A549 (cell line): ENCODE measurements around the gene SACS. TPM values are rescaled to one million over a fixed set of nuclear protein-coding genes. Genes with fewer than 3 reads are reported as not detected.

Experiments used
- ATAC-seq, 2 experiments: fragments of 200-7000 bp in 1 of 2; fragments of >200 bp in 1 of 2; cut with Nextera tagmentation in 1 of 2; cut with Tn5 transposase in 1 of 2; 3 replicates each; pipeline versions ENCODE4 v1.8.0 to v1.9.1; 2018 to 2020; ENCODE audit warnings: mild to moderate bottlenecking in 1 of 2, moderate library complexity in 1 of 2
- CTCF ChIA-PET: fragments of 300-600 bp; sonication (Branson Sonifier 250); formaldehyde crosslinking; extraction: SDS; loops from one replicate; lab custom pipeline; 2021; ENCODE audit warnings: antibody characterized with exemption, inconsistent platforms; lab: Yijun Ruan, JAX
- POLR2A ChIA-PET: fragments of 350-600 bp; formaldehyde crosslinking; extraction: SDS; loops from one replicate; lab custom pipeline; 2021; ENCODE audit warnings: antibody characterized with exemption, inconsistent platforms; lab: Yijun Ruan, JAX
- DNase-seq, 2 experiments: peaks; one replicate each; pipeline versions ENCODE4 v3.0.0 to v3.0.0-alpha.2; 2011 to 2016; ENCODE audit warnings: low read depth in 1 of 2, low spot score in 1 of 2
- FAIRE-seq: peaks from 2 replicates; lab custom pipeline; 2011; peaks lifted over from hg19 to GRCh38; lab: Jason Lieb, UNC
- H3K27ac ChIP-seq, 2 experiments: fragments of >200 bp; sonication (Bioruptor Twin); formaldehyde crosslinking; 3 replicates each; pipeline ENCODE4 v1.5.1; 2016 to 2017
- H3K4me1 ChIP-seq: fragments of >200 bp; sonication (Bioruptor Twin); formaldehyde crosslinking; 3 replicates; pipeline ENCODE4 v1.6.1; 2016
- H3K4me2 ChIP-seq: fragments of >200 bp; sonication (Bioruptor Twin); formaldehyde crosslinking; 3 replicates; pipeline ENCODE4 v1.6.1; 2016
- H3K4me3 ChIP-seq: fragments of >200 bp; sonication (Bioruptor Twin); formaldehyde crosslinking; 3 replicates; pipeline ENCODE4 v1.5.1; 2016
- H3K9me3 ChIP-seq: fragments of >200 bp; sonication (Bioruptor Twin); formaldehyde crosslinking; 3 replicates; pipeline ENCODE4 v1.6.1; 2016
- CBX2 ChIP-seq: fragments of 200-600 bp; sonication (generic); IDR thresholded peaks from 2 replicates; pipeline ENCODE4 v1.6.1; 2016; ENCODE audit warnings: low read depth, mild to moderate bottlenecking, borderline replicate concordance
- CBX8 ChIP-seq: fragments of 200-600 bp; sonication (generic); IDR thresholded peaks from 2 replicates; pipeline ENCODE4 v1.6.1; 2016
- EHMT2 ChIP-seq: fragments of 200-600 bp; sonication (generic); IDR thresholded peaks from 2 replicates; pipeline ENCODE4 v1.6.1; 2016; ENCODE audit warnings: antibody characterized with exemption, low read depth, mild to moderate bottlenecking, moderate library complexity
- ELK1 ChIP-seq: fragments of 150-350 bp; IDR thresholded peaks from 2 replicates; pipeline ENCODE4 v1.6.1; 2014; ENCODE audit warnings: low read depth, mild to moderate bottlenecking, low read length
- EP300 ChIP-seq, 2 experiments: fragments of >200 bp; sonication (Bioruptor Twin); formaldehyde crosslinking; IDR thresholded peaks; 2 replicates in 1 of 2; 3 replicates in 1 of 2; pipeline ENCODE4 v1.6.1; 2016 to 2017
- FOSB ChIP-seq: fragments of 250-450 bp; sonication (Bioruptor Pico); IDR thresholded peaks from 2 replicates; pipeline ENCODE4 v1.5.0; 2020; ENCODE audit warnings: mild to moderate bottlenecking, moderate library complexity
- FOSL2 ChIP-seq, 2 experiments: fragments of 450-650 bp in 1 of 2; fragments of >200 bp in 1 of 2; sonication (Bioruptor Twin) in 1 of 2; formaldehyde crosslinking; IDR thresholded peaks; 2 replicates each; pipeline versions ENCODE4 v1.5.0 to v1.6.1; 2016 to 2020; ENCODE audit warnings: mild to moderate bottlenecking in 1 of 2, moderate library complexity in 1 of 2
- FOXS1 ChIP-seq: fragments of 250-450 bp; sonication (Bioruptor Pico); IDR thresholded peaks from 2 replicates; pipeline ENCODE4 v1.5.0; 2020; ENCODE audit warnings: mild to moderate bottlenecking, moderate library complexity
- GATA3 ChIP-seq: IDR thresholded peaks from 2 replicates; pipeline ENCODE4 v1.6.1; 2012; ENCODE audit warnings: borderline replicate concordance
- HES2 ChIP-seq: fragments of >200 bp; sonication (Bioruptor Twin); formaldehyde crosslinking; IDR thresholded peaks from 2 replicates; pipeline ENCODE4 v1.6.1; 2016
- HEYL ChIP-seq: fragments of 250-450 bp; sonication (Bioruptor Pico); IDR thresholded peaks from 2 replicates; pipeline ENCODE4 v1.8.0; 2021; ENCODE audit warnings: mild to moderate bottlenecking, moderate library complexity
- HOXA7 ChIP-seq: fragments of 250-450 bp; sonication (Bioruptor Pico); IDR thresholded peaks from 2 replicates; pipeline ENCODE4 v1.5.0; 2020; ENCODE audit warnings: mild to moderate bottlenecking, moderate library complexity
- HOXB13 ChIP-seq: fragments of 250-450 bp; sonication (Bioruptor Pico); IDR thresholded peaks from 2 replicates; pipeline ENCODE4 v1.5.0; 2020; ENCODE audit warnings: low read depth, mild to moderate bottlenecking, moderate library complexity
- JUN ChIP-seq, 2 experiments: fragments of >200 bp; sonication (Bioruptor Twin); formaldehyde crosslinking; IDR thresholded peaks; 2 replicates in 1 of 2; 3 replicates in 1 of 2; pipeline ENCODE4 v1.6.1; 2016 to 2017
- MYC ChIP-seq: IDR thresholded peaks from 2 replicates; pipeline ENCODE4 v1.6.1; 2012; ENCODE audit warnings: mild to moderate bottlenecking, inconsistent platforms, low read length, improper control_type of control experiment, borderline replicate concordance
- PHF8 ChIP-seq: fragments of 200-600 bp; sonication (generic); IDR thresholded peaks from 2 replicates; pipeline ENCODE4 v1.6.1; 2016; ENCODE audit warnings: low read depth, mild to moderate bottlenecking, antibody characterized with exemption, moderate library complexity, borderline replicate concordance
- POLR2A ChIP-seq: IDR thresholded peaks from 2 replicates; pipeline ENCODE4 v1.6.1; 2012; ENCODE audit warnings: mild to moderate bottlenecking, low read length
- RFX5 ChIP-seq: fragments of 450-650 bp; IDR thresholded peaks from 2 replicates; pipeline ENCODE4 v1.7.1; 2014; ENCODE audit warnings: antibody characterized with exemption, mild to moderate bottlenecking, moderate library complexity
- ZFP36 ChIP-seq: fragments of 450-650 bp; IDR thresholded peaks from 2 replicates; pipeline ENCODE4 v1.6.1; 2014; ENCODE audit warnings: borderline replicate concordance; ENCODE audit not compliant: partially characterized antibody
- ZSCAN20 ChIP-seq: fragments of 250-450 bp; sonication (Bioruptor Pico); IDR thresholded peaks from 2 replicates; pipeline ENCODE4 v1.8.0; 2022; ENCODE audit warnings: mild to moderate bottlenecking, moderate library complexity
- whole genome bisulfite sequencing: methylation state at CpG from one replicate; pipeline ENCODE4 v1.1.6; 2017; ENCODE audit errors: missing lambda C conversion rate; 5-methylcytosine and 5-hydroxymethylcytosine counted together
- polyA plus RNA-seq, 4 experiments: library from polyadenylated mRNA; depleted of rRNA in 3 of 4; stranded (reverse); fragments of >200 nt; fragmentation: RNase III in 1 of 4; extraction: RNeasy Plus Mini Kit Qiagen cat#74134 plus additional on column Dnase treatment in 1 of 4; gene quantifications; 2 replicates in 3 of 4; 3 replicates in 1 of 4; pipeline ENCODE4 v1.2.3, GENCODE V29; 2011 to 2017
- TF ChIP-seq, protein P1 (sequence below): fragments of >200 bp; sonication (Bioruptor Twin); formaldehyde crosslinking; IDR thresholded peaks from 3 replicates; pipeline ENCODE4 v1.5.1; 2016
- TF ChIP-seq, protein P2 (sequence below): fragments of 450-650 bp; IDR thresholded peaks from 2 replicates; pipeline ENCODE4 v1.6.1; 2014; ENCODE audit warnings: antibody characterized with exemption
- TF ChIP-seq, protein P3 (sequence below): fragments of >200 bp; sonication (Bioruptor Twin); formaldehyde crosslinking; IDR thresholded peaks from 3 replicates; pipeline ENCODE4 v1.6.1; 2016
- TF ChIP-seq, protein P4 (sequence below): fragments of 200-600 bp; sonication (generic); IDR thresholded peaks from 2 replicates; pipeline ENCODE4 v1.6.1; 2016; ENCODE audit warnings: antibody characterized with exemption, mild to moderate bottlenecking, moderate library complexity

The SACS gene
- polyA plus RNA-seq, 2 of the 4 experiments (the other 2 are of a cell fraction): 6.9 to 23.8 TPM

GRCh38 chr13:23432626-23433025 is 876 bp downstream of the SACS start (continued):
- TF ChIP-seq PHF8: no peak
- no peak for TF ChIP-seq JUN (IDR thresholded peaks at IDR 0.05)
- no peak for TF ChIP-seq GATA3
- no peak for TF ChIP-seq HEYL (CRISPR knock-in tag)
- TF ChIP-seq, protein P1, sequence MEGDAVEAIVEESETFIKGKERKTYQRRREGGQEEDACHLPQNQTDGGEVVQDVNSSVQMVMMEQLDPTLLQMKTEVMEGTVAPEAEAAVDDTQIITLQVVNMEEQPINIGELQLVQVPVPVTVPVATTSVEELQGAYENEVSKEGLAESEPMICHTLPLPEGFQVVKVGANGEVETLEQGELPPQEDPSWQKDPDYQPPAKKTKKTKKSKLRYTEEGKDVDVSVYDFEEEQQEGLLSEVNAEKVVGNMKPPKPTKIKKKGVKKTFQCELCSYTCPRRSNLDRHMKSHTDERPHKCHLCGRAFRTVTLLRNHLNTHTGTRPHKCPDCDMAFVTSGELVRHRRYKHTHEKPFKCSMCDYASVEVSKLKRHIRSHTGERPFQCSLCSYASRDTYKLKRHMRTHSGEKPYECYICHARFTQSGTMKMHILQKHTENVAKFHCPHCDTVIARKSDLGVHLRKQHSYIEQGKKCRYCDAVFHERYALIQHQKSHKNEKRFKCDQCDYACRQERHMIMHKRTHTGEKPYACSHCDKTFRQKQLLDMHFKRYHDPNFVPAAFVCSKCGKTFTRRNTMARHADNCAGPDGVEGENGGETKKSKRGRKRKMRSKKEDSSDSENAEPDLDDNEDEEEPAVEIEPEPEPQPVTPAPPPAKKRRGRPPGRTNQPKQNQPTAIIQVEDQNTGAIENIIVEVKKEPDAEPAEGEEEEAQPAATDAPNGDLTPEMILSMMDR: no peak
- TF ChIP-seq FOSB (CRISPR knock-in tag): no peak
- TF ChIP-seq, protein P2, sequence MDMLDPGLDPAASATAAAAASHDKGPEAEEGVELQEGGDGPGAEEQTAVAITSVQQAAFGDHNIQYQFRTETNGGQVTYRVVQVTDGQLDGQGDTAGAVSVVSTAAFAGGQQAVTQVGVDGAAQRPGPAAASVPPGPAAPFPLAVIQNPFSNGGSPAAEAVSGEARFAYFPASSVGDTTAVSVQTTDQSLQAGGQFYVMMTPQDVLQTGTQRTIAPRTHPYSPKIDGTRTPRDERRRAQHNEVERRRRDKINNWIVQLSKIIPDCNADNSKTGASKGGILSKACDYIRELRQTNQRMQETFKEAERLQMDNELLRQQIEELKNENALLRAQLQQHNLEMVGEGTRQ: no peak
- TF ChIP-seq EP300 (IDR thresholded peaks at IDR 0.05): no peak

DNA sequence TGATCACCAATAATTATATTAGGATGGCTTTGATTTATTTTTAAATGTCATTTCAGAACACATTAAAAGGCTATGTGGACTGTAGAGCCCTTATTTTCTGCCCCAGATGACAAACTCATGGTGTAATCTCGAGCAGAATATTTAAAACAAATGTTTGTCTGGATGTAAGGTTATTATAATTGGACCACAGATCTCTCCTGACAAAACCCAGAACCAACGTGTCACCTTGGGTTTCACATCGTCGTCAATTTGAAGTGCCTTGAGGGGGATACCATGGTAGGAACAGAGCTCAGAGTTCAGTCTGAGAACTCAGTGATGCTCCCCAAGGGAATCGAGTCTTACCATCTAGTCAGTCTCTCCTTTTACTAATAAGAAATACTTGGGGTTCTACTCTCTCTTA is 2.8 kb downstream of the SACS start:
- Histone ChIP-seq H3K4me3 (no peak overlapping the region), H3K27ac (no peak overlapping the region), H3K9me3 (no peaks in the 10 kb centered on the region), H3K4me1 (peaks cover 27% of the 10 kb centered on the region), H3K4me2 (no peak overlapping the region)
- ChIA-PET POLR2A (no interaction called here), CTCF (interaction anchor here (0.9 kb wide), 1 partner anchor 26 kb away, joined by 3 read pairs; no protein-coding TSS in a partner anchor)
- 77% methylated on average over 5 of the region's 5 CpGs for WGBS
- TF ChIP-seq HOXA7 (CRISPR knock-in tag): no peak
- no peak for TF ChIP-seq ZFP36
- TF ChIP-seq CBX8: no peak
- TF ChIP-seq POLR2A: no peak
- TF ChIP-seq ELK1: no peak
- TF ChIP-seq CBX2: no peak
- TF ChIP-seq, protein P2: no peak
- TF ChIP-seq, protein P3, sequence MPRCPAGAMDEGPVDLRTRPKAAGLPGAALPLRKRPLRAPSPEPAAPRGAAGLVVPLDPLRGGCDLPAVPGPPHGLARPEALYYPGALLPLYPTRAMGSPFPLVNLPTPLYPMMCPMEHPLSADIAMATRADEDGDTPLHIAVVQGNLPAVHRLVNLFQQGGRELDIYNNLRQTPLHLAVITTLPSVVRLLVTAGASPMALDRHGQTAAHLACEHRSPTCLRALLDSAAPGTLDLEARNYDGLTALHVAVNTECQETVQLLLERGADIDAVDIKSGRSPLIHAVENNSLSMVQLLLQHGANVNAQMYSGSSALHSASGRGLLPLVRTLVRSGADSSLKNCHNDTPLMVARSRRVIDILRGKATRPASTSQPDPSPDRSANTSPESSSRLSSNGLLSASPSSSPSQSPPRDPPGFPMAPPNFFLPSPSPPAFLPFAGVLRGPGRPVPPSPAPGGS: no peak
- no peak for TF ChIP-seq RFX5
- no peak for TF ChIP-seq FOXS1
- no peak for TF ChIP-seq EHMT2
- no peak for TF ChIP-seq ZSCAN20
- no peak for TF ChIP-seq HOXB13
- no peak for TF ChIP-seq FOSL2 (IDR thresholded peaks at IDR 0.05)
- TF ChIP-seq FOSL2 (CRISPR knock-in tag; IDR thresholded peaks at IDR 0.05): no peak
- no peak for TF ChIP-seq FOSB (CRISPR knock-in tag)
- no peak for TF ChIP-seq MYC
- no peak for TF ChIP-seq HES2
- TF ChIP-seq, protein P4, sequence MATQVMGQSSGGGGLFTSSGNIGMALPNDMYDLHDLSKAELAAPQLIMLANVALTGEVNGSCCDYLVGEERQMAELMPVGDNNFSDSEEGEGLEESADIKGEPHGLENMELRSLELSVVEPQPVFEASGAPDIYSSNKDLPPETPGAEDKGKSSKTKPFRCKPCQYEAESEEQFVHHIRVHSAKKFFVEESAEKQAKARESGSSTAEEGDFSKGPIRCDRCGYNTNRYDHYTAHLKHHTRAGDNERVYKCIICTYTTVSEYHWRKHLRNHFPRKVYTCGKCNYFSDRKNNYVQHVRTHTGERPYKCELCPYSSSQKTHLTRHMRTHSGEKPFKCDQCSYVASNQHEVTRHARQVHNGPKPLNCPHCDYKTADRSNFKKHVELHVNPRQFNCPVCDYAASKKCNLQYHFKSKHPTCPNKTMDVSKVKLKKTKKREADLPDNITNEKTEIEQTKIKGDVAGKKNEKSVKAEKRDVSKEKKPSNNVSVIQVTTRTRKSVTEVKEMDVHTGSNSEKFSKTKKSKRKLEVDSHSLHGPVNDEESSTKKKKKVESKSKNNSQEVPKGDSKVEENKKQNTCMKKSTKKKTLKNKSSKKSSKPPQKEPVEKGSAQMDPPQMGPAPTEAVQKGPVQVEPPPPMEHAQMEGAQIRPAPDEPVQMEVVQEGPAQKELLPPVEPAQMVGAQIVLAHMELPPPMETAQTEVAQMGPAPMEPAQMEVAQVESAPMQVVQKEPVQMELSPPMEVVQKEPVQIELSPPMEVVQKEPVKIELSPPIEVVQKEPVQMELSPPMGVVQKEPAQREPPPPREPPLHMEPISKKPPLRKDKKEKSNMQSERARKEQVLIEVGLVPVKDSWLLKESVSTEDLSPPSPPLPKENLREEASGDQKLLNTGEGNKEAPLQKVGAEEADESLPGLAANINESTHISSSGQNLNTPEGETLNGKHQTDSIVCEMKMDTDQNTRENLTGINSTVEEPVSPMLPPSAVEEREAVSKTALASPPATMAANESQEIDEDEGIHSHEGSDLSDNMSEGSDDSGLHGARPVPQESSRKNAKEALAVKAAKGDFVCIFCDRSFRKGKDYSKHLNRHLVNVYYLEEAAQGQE: no peak
- DNase-seq: no peak
- no peak for FAIRE-seq
- ATAC-seq: no peak
